HepG2 (cell line): Measurements from ENCODE around the gene CACNA2D3. TPM values are rescaled to one million over a fixed set of nuclear protein-coding genes. Genes with fewer than 3 reads are reported as not detected.

ENCODE experiments used
- ATAC-seq: fragments of 200-7000 bp; cut with Tn5 transposase; 3 replicates; pipeline ENCODE4 v1.9.1; 2020; ENCODE audit warnings: mild to moderate bottlenecking, moderate library complexity
- BruUV-seq: library from RNA; stranded (reverse); fragments of 400-500 nt; replicated peaks from 2 replicates; lab custom pipeline; 2021; lab: Mats Ljungman, UMichigan
- CTCF ChIA-PET: fragments of 300-600 bp; formaldehyde crosslinking; extraction: SDS; loops from one replicate; lab custom pipeline; 2021; ENCODE audit warnings: low total read pairs, inconsistent platforms, low intra/inter-chr PET ratio; lab: Yijun Ruan, JAX
- POLR2A ChIA-PET: fragments of 350-600 bp; sonication (Branson Sonifier 250); formaldehyde crosslinking; loops from one replicate; lab custom pipeline; 2020; ENCODE audit warnings: antibody characterized with exemption, inconsistent platforms; lab: Yijun Ruan, JAX
- DNase-seq: peaks from one replicate; pipeline ENCODE4 v3.0.0-alpha.2; 2015; ENCODE audit warnings: low spot score
- FAIRE-seq: peaks from 3 replicates; lab custom pipeline; 2011; peaks lifted over from hg19 to GRCh38; lab: Jason Lieb, UNC
- H2AFZ ChIP-seq: one replicate; pipeline ENCODE4 v1.6.1; 2011; ENCODE audit warnings: low read length, inconsistent platforms
- H3K27ac ChIP-seq: fragments of 300-600 bp; 3 replicates; pipeline ENCODE4 v1.8.0; 2011; ENCODE audit warnings: mixed run types, mild to moderate bottlenecking, mixed read lengths, low read length, inconsistent platforms; ENCODE audit not compliant: insufficient read depth; ENCODE audit errors: extremely low read length
- H3K27me3 ChIP-seq, 2 experiments: fragments of 200-600 bp in 1 of 2; 2 replicates in 1 of 2; 3 replicates in 1 of 2; pipeline versions ENCODE4 v1.6.0 to v1.8.0; 2011; ENCODE audit warnings: low read length in 2 of 2, mild to moderate bottlenecking in 2 of 2, moderate library complexity in 2 of 2, inconsistent platforms in 1 of 2; ENCODE audit not compliant: insufficient read depth in 2 of 2, control insufficient read depth in 1 of 2
- H3K36me3 ChIP-seq, 2 experiments: fragments of 200-600 bp in 1 of 2; replicated peaks in 1 of 2; 2 replicates in 1 of 2; 3 replicates in 1 of 2; pipeline versions ENCODE4 v1.5.1 to v1.8.0; 2011; ENCODE audit warnings: low read length in 2 of 2, inconsistent platforms in 1 of 2; ENCODE audit not compliant: insufficient read depth in 2 of 2, control insufficient read depth in 1 of 2
- H3K4me1 ChIP-seq: 2 replicates; pipeline ENCODE4 v1.5.1; 2012; ENCODE audit warnings: low read length, inconsistent platforms; ENCODE audit not compliant: insufficient read depth
- H3K4me2 ChIP-seq: 2 replicates; pipeline ENCODE4 v1.6.0; 2011; ENCODE audit warnings: low read depth, low read length, inconsistent platforms
- H3K4me3 ChIP-seq, 3 experiments: fragments of 200-600 bp in 1 of 3; sonication (generic), shearing (Covaris generic) in 1 of 3; replicated peaks in 1 of 3; 2 replicates each; pipeline ENCODE4 v1.5.1; 2011 to 2016; ENCODE audit warnings: low read length in 3 of 3, inconsistent platforms in 2 of 3, low read depth in 2 of 3, mild to moderate bottlenecking in 2 of 3, control low read depth in 1 of 3, mixed read lengths in 1 of 3; ENCODE audit not compliant: insufficient read depth in 1 of 3
- H3K79me2 ChIP-seq: one replicate; pipeline ENCODE4 v1.6.1; 2011; ENCODE audit warnings: low read length, inconsistent platforms; ENCODE audit not compliant: insufficient read depth
- H3K9ac ChIP-seq: 2 replicates; pipeline ENCODE4 v1.6.0; 2011; ENCODE audit warnings: mild to moderate bottlenecking, low read depth, low read length, inconsistent platforms; ENCODE audit not compliant: insufficient read depth
- H3K9me3 ChIP-seq: 2 replicates; pipeline ENCODE4 v1.5.1; 2012; ENCODE audit warnings: mild to moderate bottlenecking, low read length
- H4K20me1 ChIP-seq: 2 replicates; pipeline ENCODE4 v1.6.0; 2011; ENCODE audit warnings: inconsistent platforms, mild to moderate bottlenecking, low read length, moderate library complexity; ENCODE audit not compliant: insufficient read depth
- ELF3 ChIP-seq: IDR thresholded peaks from 2 replicates; pipeline ENCODE4 v1.6.1; 2016; ENCODE audit warnings: missing genetic modification reagents, missing compliant biosample characterization
- IKZF1 ChIP-seq: fragments of 450-650 bp; IDR thresholded peaks from 2 replicates; pipeline ENCODE4 v1.7.1; 2016
- KLF12 ChIP-seq: sonication (generic); formaldehyde crosslinking; IDR thresholded peaks from 2 replicates; pipeline ENCODE4 v1.4.0; 2020; ENCODE audit warnings: missing genetic modification reagents, borderline replicate concordance
- PAWR ChIP-seq: sonication (generic); formaldehyde crosslinking; IDR thresholded peaks from 2 replicates; pipeline ENCODE4 v1.4.0; 2020; ENCODE audit warnings: missing genetic modification reagents, mild to moderate bottlenecking, borderline replicate concordance
- RAD21 ChIP-seq: fragments of 450-650 bp; formaldehyde crosslinking; IDR thresholded peaks from 2 replicates; pipeline ENCODE4 v1.5.0; 2020; ENCODE audit warnings: mild to moderate bottlenecking
- ZNF136 ChIP-seq: sonication (generic); formaldehyde crosslinking; IDR thresholded peaks from 2 replicates; pipeline ENCODE4 v1.8.1; 2022; ENCODE audit warnings: low read depth, mild to moderate bottlenecking, moderate library complexity, missing genetic modification reagents
- WGBS: methylation state at CpG from one replicate; pipeline ENCODE4 v1.1.6; 2017; ENCODE audit warnings: low lambda C conversion rate; 5-methylcytosine and 5-hydroxymethylcytosine counted together
- in situ Hi-C: cut with HindIII; loops from 2 replicates; pipeline ENCODE4 v1.10.0; 2017; ENCODE audit warnings: low pct_unique_long_range_greater_than_20kb; ENCODE audit not compliant: extremely low pct_ligation_motif_present
- intact Hi-C: fragments of 100-400 bp; cut with micrococcal nuclease; formaldehyde crosslinking; loops from one replicate; pipeline ENCODE4 v1.10.0; 2022; ENCODE audit not compliant: unreplicated experiment
- polyA plus RNA-seq, 8 experiments: library from polyadenylated mRNA; depleted of rRNA in 3 of 8; stranded (reverse) in 7 of 8; unstranded in 1 of 8; fragments of >200 nt; fragmentation: Illumina TruSeq in 4 of 8; extraction: Trizol in 4 of 8; gene quantifications; 2 replicates each; pipeline versions ENCODE4 v1.2.1 to v1.2.3, GENCODE V29; 2011 to 2016; ENCODE audit warnings: low read depth in 4 of 8, missing spikeins in 1 of 8, mixed read lengths in 1 of 8; ENCODE audit not compliant: insufficient read depth in 1 of 8
- total RNA-seq, 5 experiments: library from RNA; depleted of rRNA; stranded (reverse); fragments of >200 nt; fragmentation: Illumina TruSeq; extraction: Trizol; gene quantifications; 2 replicates each; pipeline ENCODE4 v1.2.3, GENCODE V29; 2016; ENCODE audit warnings: low read depth in 1 of 5
- TF ChIP-seq, protein P1 (sequence below): sonication (generic); formaldehyde crosslinking; IDR thresholded peaks from 2 replicates; pipeline ENCODE4 v1.4.0; 2020; ENCODE audit warnings: mild to moderate bottlenecking, missing genetic modification reagents, borderline replicate concordance
- TF ChIP-seq, protein P2 (sequence below): sonication (generic); formaldehyde crosslinking; IDR thresholded peaks from 2 replicates; pipeline ENCODE4 v1.4.0; 2020; ENCODE audit warnings: missing genetic modification reagents, borderline replicate concordance
- TF ChIP-seq, protein P3 (sequence below): sonication (generic); formaldehyde crosslinking; IDR thresholded peaks from 2 replicates; pipeline ENCODE4 v1.5.0; 2020; ENCODE audit warnings: missing genetic modification reagents

CACNA2D3 gene
- total and polyA plus RNA-seq, 2 of the 13 experiments (the other 11 are each of a cell fraction or from before 2014, with no cell fraction given) = not detected

DNA sequence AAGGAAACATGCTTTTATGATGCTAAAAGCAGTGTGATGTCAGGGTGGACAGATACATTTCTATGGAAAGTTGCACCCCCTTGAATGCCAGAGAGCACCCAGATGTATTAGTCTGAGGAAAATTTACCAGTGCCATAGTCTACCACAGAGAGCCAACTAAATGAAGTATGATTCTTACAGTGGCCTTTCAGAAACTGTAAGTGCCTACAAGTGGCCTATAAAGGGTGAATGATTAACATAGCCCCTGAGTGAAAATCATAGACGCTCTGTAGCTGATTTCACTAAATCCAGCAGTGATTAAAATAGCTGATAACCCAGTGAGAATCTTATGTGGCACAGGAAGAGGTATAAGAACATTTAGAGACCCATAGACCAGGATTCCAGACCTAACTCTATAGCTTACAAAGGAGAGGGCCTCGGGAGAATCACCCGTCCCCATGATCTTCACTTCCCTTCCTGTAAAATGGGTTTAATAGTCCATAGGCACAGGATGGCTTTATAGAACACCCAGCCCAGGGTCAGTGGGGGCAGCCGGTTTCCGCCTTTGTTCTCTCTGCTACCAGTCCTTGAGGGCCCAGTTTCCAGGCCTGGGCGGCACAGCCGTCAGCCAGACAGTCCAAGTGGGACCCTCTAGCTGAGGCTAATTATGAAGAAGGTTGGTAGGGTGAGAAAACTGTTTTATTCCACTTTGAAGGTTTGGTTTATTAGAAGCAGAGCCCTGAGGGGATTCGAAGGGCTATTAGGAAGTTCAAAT, 35.5 kb upstream of the CACNA2D3 start:
- POLR2A ChIA-PET = no interaction called here
- in situ Hi-C loops = no loop called here

DNA sequence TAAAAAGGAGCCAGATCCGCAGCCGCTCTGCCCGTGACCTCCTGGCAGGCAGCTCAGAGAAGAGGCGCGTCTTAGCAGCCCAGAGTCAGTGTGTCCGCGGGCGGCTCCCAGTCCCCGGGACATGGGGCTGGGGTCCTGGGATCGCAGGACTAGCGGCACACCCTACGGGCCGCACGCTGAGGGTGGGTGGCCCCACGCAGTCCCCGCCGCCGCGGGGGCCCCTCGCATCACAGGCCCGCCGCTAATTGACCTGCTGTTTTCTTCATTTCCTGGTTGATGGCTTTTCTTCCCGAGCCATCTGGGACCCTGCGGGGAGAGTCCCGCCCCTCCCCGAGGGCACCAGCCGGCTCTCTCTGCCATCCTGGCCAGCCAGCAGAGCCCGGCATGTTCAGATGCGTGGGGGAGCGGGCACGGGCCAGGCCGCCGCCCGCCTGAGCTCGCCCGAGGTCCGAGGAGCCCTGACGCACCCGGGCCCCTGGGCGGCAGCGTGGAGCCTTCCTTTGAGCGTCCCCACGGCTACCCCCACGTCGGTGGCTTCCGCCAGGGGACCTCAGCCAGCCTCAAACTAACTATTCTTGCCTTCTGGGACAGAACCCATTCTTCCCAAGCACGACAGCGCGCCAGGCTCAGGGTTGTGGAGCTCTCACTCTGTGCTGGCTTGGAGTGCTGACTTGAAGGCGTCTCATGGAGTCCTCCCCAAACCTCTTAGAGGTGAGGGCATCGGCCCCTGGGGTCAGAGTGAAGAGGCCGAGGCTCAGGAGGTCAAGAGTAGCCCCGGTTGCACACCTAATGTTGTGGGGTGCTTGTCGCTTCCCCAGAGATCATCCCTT, 34.6 kb upstream of the CACNA2D3 start:
- Histone ChIP-seq H3K4me3 (no peak overlapping the region), H2AFZ (no peak overlapping the region), H3K4me2 (no peak overlapping the region), H3K9me3 (no peaks in the 10 kb centered on the region), H3K79me2 (no peaks in the 10 kb centered on the region), H3K4me1 (no peaks in the 10 kb centered on the region), H3K27me3 (peaks cover 2 to 4% of the 10 kb centered on the region in 2 experiments; a peak in 2 of 5 replicates), H4K20me1 (no peaks in the 10 kb centered on the region), H3K9ac (no peak overlapping the region), H3K27ac (no peak overlapping the region), H3K36me3 (no peaks in the 10 kb centered on the region)
- no peak for DNase-seq
- in situ Hi-C loops = no loop called here
- WGBS = 69% methylated on average over 19 of the region's 54 CpGs
- POLR2A ChIA-PET = no interaction called here
- ATAC-seq = no peak
- BruUV-seq = no TSS peak
- CTCF ChIA-PET = no interaction called here
- no peak for FAIRE-seq
- intact Hi-C loops = no loop called here
- no peak for TF ChIP-seq IKZF1
- TF ChIP-seq ELF3 (CRISPR knock-in tag) = no peak
- TF ChIP-seq ZNF136 (CRISPR knock-in tag) = no peak
- no peak for TF ChIP-seq KLF12
- TF ChIP-seq, protein P1, sequence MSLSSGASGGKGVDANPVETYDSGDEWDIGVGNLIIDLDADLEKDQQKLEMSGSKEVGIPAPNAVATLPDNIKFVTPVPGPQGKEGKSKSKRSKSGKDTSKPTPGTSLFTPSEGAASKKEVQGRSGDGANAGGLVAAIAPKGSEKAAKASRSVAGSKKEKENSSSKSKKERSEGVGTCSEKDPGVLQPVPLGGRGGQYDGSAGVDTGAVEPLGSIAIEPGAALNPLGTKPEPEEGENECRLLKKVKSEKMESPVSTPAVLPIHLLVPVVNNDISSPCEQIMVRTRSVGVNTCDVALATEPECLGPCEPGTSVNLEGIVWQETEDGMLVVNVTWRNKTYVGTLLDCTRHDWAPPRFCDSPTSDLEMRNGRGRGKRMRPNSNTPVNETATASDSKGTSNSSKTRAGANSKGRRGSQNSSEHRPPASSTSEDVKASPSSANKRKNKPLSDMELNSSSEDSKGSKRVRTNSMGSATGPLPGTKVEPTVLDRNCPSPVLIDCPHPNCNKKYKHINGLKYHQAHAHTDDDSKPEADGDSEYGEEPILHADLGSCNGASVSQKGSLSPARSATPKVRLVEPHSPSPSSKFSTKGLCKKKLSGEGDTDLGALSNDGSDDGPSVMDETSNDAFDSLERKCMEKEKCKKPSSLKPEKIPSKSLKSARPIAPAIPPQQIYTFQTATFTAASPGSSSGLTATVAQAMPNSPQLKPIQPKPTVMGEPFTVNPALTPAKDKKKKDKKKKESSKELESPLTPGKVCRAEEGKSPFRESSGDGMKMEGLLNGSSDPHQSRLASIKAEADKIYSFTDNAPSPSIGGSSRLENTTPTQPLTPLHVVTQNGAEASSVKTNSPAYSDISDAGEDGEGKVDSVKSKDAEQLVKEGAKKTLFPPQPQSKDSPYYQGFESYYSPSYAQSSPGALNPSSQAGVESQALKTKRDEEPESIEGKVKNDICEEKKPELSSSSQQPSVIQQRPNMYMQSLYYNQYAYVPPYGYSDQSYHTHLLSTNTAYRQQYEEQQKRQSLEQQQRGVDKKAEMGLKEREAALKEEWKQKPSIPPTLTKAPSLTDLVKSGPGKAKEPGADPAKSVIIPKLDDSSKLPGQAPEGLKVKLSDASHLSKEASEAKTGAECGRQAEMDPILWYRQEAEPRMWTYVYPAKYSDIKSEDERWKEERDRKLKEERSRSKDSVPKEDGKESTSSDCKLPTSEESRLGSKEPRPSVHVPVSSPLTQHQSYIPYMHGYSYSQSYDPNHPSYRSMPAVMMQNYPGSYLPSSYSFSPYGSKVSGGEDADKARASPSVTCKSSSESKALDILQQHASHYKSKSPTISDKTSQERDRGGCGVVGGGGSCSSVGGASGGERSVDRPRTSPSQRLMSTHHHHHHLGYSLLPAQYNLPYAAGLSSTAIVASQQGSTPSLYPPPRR (CRISPR knock-in tag) = no peak
- TF ChIP-seq, protein P2, sequence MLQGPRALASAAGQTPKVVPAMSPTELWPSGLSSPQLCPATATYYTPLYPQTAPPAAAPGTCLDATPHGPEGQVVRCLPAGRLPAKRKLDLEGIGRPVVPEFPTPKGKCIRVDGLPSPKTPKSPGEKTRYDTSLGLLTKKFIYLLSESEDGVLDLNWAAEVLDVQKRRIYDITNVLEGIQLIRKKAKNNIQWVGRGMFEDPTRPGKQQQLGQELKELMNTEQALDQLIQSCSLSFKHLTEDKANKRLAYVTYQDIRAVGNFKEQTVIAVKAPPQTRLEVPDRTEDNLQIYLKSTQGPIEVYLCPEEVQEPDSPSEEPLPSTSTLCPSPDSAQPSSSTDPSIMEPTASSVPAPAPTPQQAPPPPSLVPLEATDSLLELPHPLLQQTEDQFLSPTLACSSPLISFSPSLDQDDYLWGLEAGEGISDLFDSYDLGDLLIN (CRISPR knock-in tag) = no peak
- no peak for TF ChIP-seq RAD21
- TF ChIP-seq, protein P3, sequence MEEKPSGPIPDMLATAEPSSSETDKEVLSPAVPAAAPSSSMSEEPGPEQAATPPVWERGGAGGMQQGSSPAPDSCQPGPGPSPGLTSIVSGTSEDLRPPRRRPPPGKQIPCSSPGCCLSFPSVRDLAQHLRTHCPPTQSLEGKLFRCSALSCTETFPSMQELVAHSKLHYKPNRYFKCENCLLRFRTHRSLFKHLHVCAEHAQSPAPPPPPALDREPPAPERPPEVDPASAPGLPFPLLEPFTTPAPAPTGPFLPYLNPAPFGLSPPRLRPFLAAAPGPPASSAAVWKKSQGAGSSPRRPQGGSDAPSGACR (CRISPR knock-in tag) = no peak

More for the DNA sequence above, 35.5 kb upstream of the CACNA2D3 start:
- WGBS = 43% methylated on average over 8 of the region's 8 CpGs
- TF ChIP-seq PAWR = no peak
- intact Hi-C loops = no loop called here
- Histone ChIP-seq H3K4me2 (no peak overlapping the region), H3K4me3 (no peak overlapping the region), H3K4me1 (no peaks in the 10 kb centered on the region), H2AFZ (no peak overlapping the region), H4K20me1 (no peaks in the 10 kb centered on the region), H3K27me3 (peaks cover 2 to 4% of the 10 kb centered on the region in 2 experiments; a peak in 3 of 5 replicates), H3K36me3 (no peaks in the 10 kb centered on the region), H3K79me2 (no peaks in the 10 kb centered on the region), H3K27ac (no peak overlapping the region), H3K9me3 (no peaks in the 10 kb centered on the region), H3K9ac (no peak overlapping the region)
- CTCF ChIA-PET = no interaction called here
- no peak for FAIRE-seq
- BruUV-seq = no TSS peak
- DNase-seq = no peak
- no peak for ATAC-seq
